ENCODE results near the gene SBF2.

Gene SBF2

GRCh38 chr11:9736365-9736764 is 557.7 kb downstream of the SBF2 start:
- 98% methylated on average over 2 of the region's 2 CpGs for whole genome bisulfite sequencing
- Histone ChIP-seq H3K36me3 (ENCODE audit: control insufficient read depth in 1 of 2, insufficient read depth in 2 of 2, low read depth in 1 of 2, low read length in 2 of 2) (peaks cover 19 to 96% of the 10 kb centered on the region in 2 experiments), H3K79me1 (replicated peaks; ENCODE audit: low read length, poor library complexity, severe bottlenecking) (peaks cover 29% of the 10 kb centered on the region), H3K23ac (ENCODE audit: low read length in 2 of 2) (no peak overlapping the region), H3K27ac (ENCODE audit: low read length, poor library complexity, severe bottlenecking) (no peak overlapping the region), H2BK15ac (ENCODE audit: low read depth, poor library complexity, severe bottlenecking) (no peak overlapping the region), H3K18ac (ENCODE audit: low read depth in 1 of 2, low read length in 2 of 2) (no peak overlapping the region), H2BK12ac (ENCODE audit: low read length in 2 of 2) (no peak overlapping the region), H3K4ac (ENCODE audit: low read depth in 1 of 2, low read length in 2 of 2) (no peak overlapping the region), H3K4me1 (ENCODE audit: control insufficient read depth, insufficient read depth, low read depth, low read length) (peaks cover 2% of the 10 kb centered on the region), H4K8ac (ENCODE audit: low read length) (no peak overlapping the region), H4K91ac (ENCODE audit: low read length) (no peak overlapping the region), H3K14ac (ENCODE audit: low read length in 2 of 2) (no peak overlapping the region), H3K27me3 (ENCODE audit: control insufficient read depth in 1 of 2, insufficient read depth in 1 of 2, low read length in 2 of 2) (no peaks in the 10 kb centered on the region), H2AK5ac (ENCODE audit: low read length, severe bottlenecking) (no peak overlapping the region), H3K9ac (ENCODE audit: low read length) (no peak overlapping the region), H2BK120ac (ENCODE audit: low read depth, low read length) (no peak overlapping the region), H2AFZ (ENCODE audit: low read depth, low read length) (no peak overlapping the region), H2BK5ac (ENCODE audit: low read depth, low read length, poor library complexity, severe bottlenecking) (no peak overlapping the region), H3K9me3 (ENCODE audit: control insufficient read depth, low read length) (peaks cover 8% of the 10 kb centered on the region), H3K4me3 (ENCODE audit: insufficient read depth in 1 of 2, low read depth in 1 of 2, low read length in 2 of 2) (no peak overlapping the region), H3K4me2 (ENCODE audit: low read length, poor library complexity, severe bottlenecking) (no peak overlapping the region)
- DNase-seq = no peak

GRCh38 chr11:9735919-9736318 is 558.1 kb downstream of the SBF2 start:
- Histone ChIP-seq H3K23ac (ENCODE audit: low read length in 2 of 2) (no peak overlapping the region), H3K79me1 (replicated peaks; ENCODE audit: low read length, poor library complexity, severe bottlenecking) (peaks cover 29% of the 10 kb centered on the region), H3K4me1 (ENCODE audit: control insufficient read depth, insufficient read depth, low read depth, low read length) (peaks cover 2% of the 10 kb centered on the region), H3K9ac (ENCODE audit: low read length) (no peak overlapping the region), H3K18ac (ENCODE audit: low read depth in 1 of 2, low read length in 2 of 2) (no peak overlapping the region), H2AFZ (ENCODE audit: low read depth, low read length) (no peak overlapping the region), H3K4me2 (ENCODE audit: low read length, poor library complexity, severe bottlenecking) (no peak overlapping the region), H4K8ac (ENCODE audit: low read length) (no peak overlapping the region), H3K14ac (ENCODE audit: low read length in 2 of 2) (no peak overlapping the region), H3K4me3 (ENCODE audit: insufficient read depth in 1 of 2, low read depth in 1 of 2, low read length in 2 of 2) (no peak overlapping the region), H3K9me3 (ENCODE audit: control insufficient read depth, low read length) (peaks cover 8% of the 10 kb centered on the region), H3K27ac (ENCODE audit: low read length, poor library complexity, severe bottlenecking) (no peak overlapping the region), H3K36me3 (ENCODE audit: control insufficient read depth in 1 of 2, insufficient read depth in 2 of 2, low read depth in 1 of 2, low read length in 2 of 2) (peaks cover 19 to 96% of the 10 kb centered on the region in 2 experiments), H2BK15ac (ENCODE audit: low read depth, poor library complexity, severe bottlenecking) (no peak overlapping the region), H2BK5ac (ENCODE audit: low read depth, low read length, poor library complexity, severe bottlenecking) (no peak overlapping the region), H2BK120ac (ENCODE audit: low read depth, low read length) (no peak overlapping the region), H3K27me3 (ENCODE audit: control insufficient read depth in 1 of 2, insufficient read depth in 1 of 2, low read length in 2 of 2) (no peaks in the 10 kb centered on the region), H4K91ac (ENCODE audit: low read length) (no peak overlapping the region), H3K4ac (ENCODE audit: low read depth in 1 of 2, low read length in 2 of 2) (no peak overlapping the region), H2AK5ac (ENCODE audit: low read length, severe bottlenecking) (no peak overlapping the region), H2BK12ac (ENCODE audit: low read length in 2 of 2) (no peak overlapping the region)
- no peak for DNase-seq
- no CpG with 5 or more reads among the region's 2 CpGs for WGBS

DNA sequence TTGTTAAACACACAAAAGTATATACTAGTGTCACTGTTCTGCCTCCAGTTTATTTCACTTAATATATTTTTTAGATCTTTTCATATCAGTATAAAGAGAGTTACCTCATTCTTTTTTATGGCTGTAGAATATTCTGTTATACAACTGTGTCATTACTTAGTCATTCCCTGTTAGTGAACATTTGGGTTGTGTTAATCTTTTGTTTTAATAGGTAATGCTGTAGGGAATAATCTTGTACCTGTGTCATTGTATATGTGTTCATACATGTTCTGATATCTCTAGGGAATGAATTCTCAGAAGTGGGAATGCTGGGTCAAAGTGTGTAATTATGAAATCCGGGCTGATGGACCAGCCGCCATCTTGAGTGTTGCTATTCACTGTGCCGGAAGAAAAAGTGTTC is 558.8 kb downstream of the SBF2 start:
- H3K4me3 ChIP-seq (ENCODE audit: insufficient read depth in 1 of 2, low read depth in 1 of 2, low read length in 2 of 2) = no peak overlapping the region
- H3K27me3 ChIP-seq (ENCODE audit: control insufficient read depth in 1 of 2, insufficient read depth in 1 of 2, low read length in 2 of 2) = no peaks in the 10 kb centered on the region
- H3K23ac ChIP-seq (ENCODE audit: low read length in 2 of 2) = no peak overlapping the region
- H3K4ac ChIP-seq (ENCODE audit: low read depth in 1 of 2, low read length in 2 of 2) = no peak overlapping the region
- H3K79me1 ChIP-seq (replicated peaks; ENCODE audit: low read length, poor library complexity, severe bottlenecking) = peaks cover 29% of the 10 kb centered on the region
- H3K18ac ChIP-seq (ENCODE audit: low read depth in 1 of 2, low read length in 2 of 2) = no peak overlapping the region
- no peak overlapping the region for H4K8ac ChIP-seq (ENCODE audit: low read length)
- no peak overlapping the region for H2BK120ac ChIP-seq (ENCODE audit: low read depth, low read length)
- H3K4me1 ChIP-seq (ENCODE audit: control insufficient read depth, insufficient read depth, low read depth, low read length) = peaks cover 2% of the 10 kb centered on the region
- WGBS = 98% methylated on average over 3 of the region's 3 CpGs
- H2BK15ac ChIP-seq (ENCODE audit: low read depth, poor library complexity, severe bottlenecking) = no peak overlapping the region
- no peak overlapping the region for H3K4me2 ChIP-seq (ENCODE audit: low read length, poor library complexity, severe bottlenecking)
- H3K27ac ChIP-seq (ENCODE audit: low read length, poor library complexity, severe bottlenecking) = no peak overlapping the region
- no peak overlapping the region for H2BK5ac ChIP-seq (ENCODE audit: low read depth, low read length, poor library complexity, severe bottlenecking)
- H3K14ac ChIP-seq (ENCODE audit: low read length in 2 of 2) = no peak overlapping the region
- no peak overlapping the region for H3K9ac ChIP-seq (ENCODE audit: low read length)
- peaks cover 15 to 96% of the 10 kb centered on the region in 2 experiments for H3K36me3 ChIP-seq (ENCODE audit: control insufficient read depth in 1 of 2, insufficient read depth in 2 of 2, low read depth in 1 of 2, low read length in 2 of 2)
- no peak overlapping the region for H2AK5ac ChIP-seq (ENCODE audit: low read length, severe bottlenecking)
- H4K91ac ChIP-seq (ENCODE audit: low read length) = no peak overlapping the region
- no peak overlapping the region for H2AFZ ChIP-seq (ENCODE audit: low read depth, low read length)
- H3K9me3 ChIP-seq (ENCODE audit: control insufficient read depth, low read length) = peaks cover 8% of the 10 kb centered on the region
- H2BK12ac ChIP-seq (ENCODE audit: low read length in 2 of 2) = no peak overlapping the region
- no peak for DNase-seq

- Histone ChIP-seq H4K8ac (ENCODE audit: low read length) (no peak overlapping the region), H3K4me3 (ENCODE audit: insufficient read depth in 1 of 2, low read depth in 1 of 2, low read length in 2 of 2) (no peak overlapping the region), H2AK5ac (ENCODE audit: low read length, severe bottlenecking) (no peak overlapping the region), H3K23ac (ENCODE audit: low read length in 2 of 2) (no peak overlapping the region), H3K4ac (ENCODE audit: low read depth in 1 of 2, low read length in 2 of 2) (no peak overlapping the region), H3K14ac (ENCODE audit: low read length in 2 of 2) (no peak overlapping the region), H3K4me1 (ENCODE audit: control insufficient read depth, insufficient read depth, low read depth, low read length) (peaks cover 1% of the 10 kb centered on the region), H2BK12ac (ENCODE audit: low read length in 2 of 2) (no peak overlapping the region), H3K4me2 (ENCODE audit: low read length, poor library complexity, severe bottlenecking) (no peak overlapping the region), H3K79me1 (replicated peaks; ENCODE audit: low read length, poor library complexity, severe bottlenecking) (peaks cover 26% of the 10 kb centered on the region), H3K9me3 (ENCODE audit: control insufficient read depth, low read length) (peaks cover 8% of the 10 kb centered on the region), H2BK15ac (ENCODE audit: low read depth, poor library complexity, severe bottlenecking) (no peak overlapping the region), H2BK5ac (ENCODE audit: low read depth, low read length, poor library complexity, severe bottlenecking) (no peak overlapping the region), H2AFZ (ENCODE audit: low read depth, low read length) (no peak overlapping the region), H3K36me3 (ENCODE audit: control insufficient read depth in 1 of 2, insufficient read depth in 2 of 2, low read depth in 1 of 2, low read length in 2 of 2) (peaks cover 10 to 95% of the 10 kb centered on the region in 2 experiments), H3K27ac (ENCODE audit: low read length, poor library complexity, severe bottlenecking) (no peak overlapping the region), H3K27me3 (ENCODE audit: control insufficient read depth in 1 of 2, insufficient read depth in 1 of 2, low read length in 2 of 2) (no peaks in the 10 kb centered on the region), H2BK120ac (ENCODE audit: low read depth, low read length) (no peak overlapping the region), H3K9ac (ENCODE audit: low read length) (no peak overlapping the region), H3K18ac (ENCODE audit: low read depth in 1 of 2, low read length in 2 of 2) (no peak overlapping the region), H4K91ac (ENCODE audit: low read length) (no peak overlapping the region)
- no peak for DNase-seq
- 100% methylated on average over 3 of the region's 3 CpGs for WGBS
These were observed 560.8 kb downstream of the SBF2 start for GRCh38 chr11:9733212-9733611.

Data from mesenchymal stem cell (in vitro differentiated cells and primary cell).